Measurements from ENCODE around the gene CD99. TPM values are rescaled to one million over a fixed set of nuclear protein-coding genes. Genes with fewer than 3 reads are reported as not detected.

Gene CD99
- total RNA-seq, 1 experiment from 2014 or later = 92.1 TPM

DNA sequence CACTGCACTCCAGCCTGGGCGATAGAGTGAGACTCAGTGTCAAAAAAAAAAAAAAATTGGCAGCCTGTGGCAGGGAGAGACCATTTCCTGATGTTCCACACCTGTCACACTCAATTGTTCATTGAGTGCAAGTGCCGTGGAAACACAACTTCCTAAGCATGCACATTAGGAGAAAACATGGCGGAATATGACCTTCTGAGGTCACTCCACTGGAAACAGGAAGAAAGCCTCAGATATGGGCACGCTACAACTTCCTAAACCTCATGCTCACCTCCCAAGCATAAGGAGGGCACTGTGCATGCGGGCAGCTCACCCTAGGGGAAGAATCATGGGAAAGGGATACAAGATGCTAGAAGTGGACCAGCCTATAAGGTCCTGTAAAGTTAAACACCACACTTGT lies 28.5 kb upstream of the CD99 start:
- Histone ChIP-seq H4K5ac (ENCODE audit: insufficient read length, low read depth, low read length) (no peak overlapping the region), H3K4me2 (ENCODE audit: insufficient read depth, insufficient read length, low read length) (no peak overlapping the region), H2BK120ac (ENCODE audit: low read depth, low read length, poor library complexity, severe bottlenecking) (no peak overlapping the region), H3K23me2 (ENCODE audit: insufficient read length, low read depth, low read length, poor library complexity, severe bottlenecking) (no peaks in the 10 kb centered on the region), H3K56ac (ENCODE audit: insufficient read length, low read depth, low read length) (no peak overlapping the region), H2BK5ac (ENCODE audit: insufficient read length, low read length) (no peak overlapping the region), H3K9ac (ENCODE audit: extremely low read depth, insufficient read length, low read length) (no peak overlapping the region), H4K91ac (ENCODE audit: insufficient read length, low read depth, low read length) (no peak overlapping the region), H3K4ac (ENCODE audit: low read depth, low read length) (no peak overlapping the region), H3K27me3 (ENCODE audit: insufficient read depth, low read length) (no peaks in the 10 kb centered on the region), H2AK5ac (ENCODE audit: insufficient read length, low read length) (no peak overlapping the region), H4K8ac (replicated peaks; ENCODE audit: insufficient read length, low read depth, low read length) (no peak overlapping the region), H3K14ac (ENCODE audit: insufficient read depth, low read length) (no peak overlapping the region), H2BK15ac (ENCODE audit: low read depth, low read length) (no peak overlapping the region), H3T11ph (ENCODE audit: low read length) (no peak overlapping the region), H4K20me1 (ENCODE audit: control insufficient read depth, insufficient read depth, insufficient read length) (no peaks in the 10 kb centered on the region), H2AFZ (ENCODE audit: low read length) (no peak overlapping the region), H2BK12ac (ENCODE audit: insufficient read length, low read depth, low read length) (no peak overlapping the region), H3K27ac (ENCODE audit: insufficient read length, low read depth, low read length) (no peak overlapping the region), H3K18ac (ENCODE audit: insufficient read length, low read depth, low read length) (no peak overlapping the region), H3K79me1 (ENCODE audit: insufficient read depth, low read depth, low read length, poor library complexity, severe bottlenecking) (no peaks in the 10 kb centered on the region), H3K9me3 (ENCODE audit: control insufficient read depth, low read depth, low read length) (no peaks in the 10 kb centered on the region), H3K4me1 (ENCODE audit: insufficient read depth, low read length) (no peaks in the 10 kb centered on the region), H3K23ac (ENCODE audit: insufficient read length, low read depth, low read length) (no peak overlapping the region), H3K79me2 (ENCODE audit: insufficient read depth, low read length) (no peaks in the 10 kb centered on the region), H2BK20ac (ENCODE audit: low read depth, low read length, poor library complexity, severe bottlenecking) (no peak overlapping the region)
- peaks cover 0 to 7% (median 0%) of the 10 kb centered on the region in 3 experiments; a peak in 2 of 7 replicates for H3K36me3 Mint-ChIP-seq (ENCODE audit: insufficient read depth in 1 of 3, low read depth in 3 of 3)
- no CpG with 5 or more reads among the region's 5 CpGs for WGBS (ENCODE audit: extremely low coverage, insufficient read length, low lambda C conversion rate)
- no peak overlapping the region for H3K4me3 Mint-ChIP-seq
- H3K9me3 Mint-ChIP-seq = no peaks in the 10 kb centered on the region
- H3K27me3 Mint-ChIP-seq (ENCODE audit: low read depth) = no peaks in the 10 kb centered on the region; the same call in 1 of the 2 replicates
- no peak for TF ChIP-seq CTCF (conservative IDR thresholded peaks at IDR 0.05)
- no peak for DNase-seq
- H3K4me1 Mint-ChIP-seq = peaks cover 5 to 13% of the 10 kb centered on the region in 2 experiments; a peak in 3 of 4 replicates
- no peak overlapping the region for H3K27ac Mint-ChIP-seq
